Adrenal gland (tissue), 19 donors: ENCODE results near the gene FMR1. TPM values are rescaled to one million over a fixed set of nuclear protein-coding genes. Genes with fewer than 3 reads are reported as not detected.
A peak's percentile ranks its signal among the peaks of the same experiment; 100 is the strongest.

Experiments
- DNase-seq, 7 donors: peaks; one replicate each; pipeline ENCODE4 v3.0.0-alpha.2; 2019 to 2020
- H3K27ac ChIP-seq, 5 donors: fragments of 200-600 bp; sonication (generic) in 4 of 5; 1 replicate in 3 of 5; 2 replicates in 2 of 5; pipeline versions ENCODE4 v1.5.1 to v1.8.0; 2016 to 2020; ENCODE audit warnings: mild to moderate bottlenecking in 1 of 5
- H3K27me3 ChIP-seq: fragments of 200-600 bp; 2 replicates; pipeline ENCODE4 v1.8.0; 2021
- H3K36me3 ChIP-seq, 2 donors: fragments of 200-600 bp; replicated peaks in 1 of 2; 1 replicate in 1 of 2; 2 replicates in 1 of 2; pipeline versions ENCODE4 v1.5.1 to v1.8.0; 2018 to 2022
- H3K4me1 ChIP-seq, 2 donors: fragments of 200-600 bp; replicated peaks in 1 of 2; 1 replicate in 1 of 2; 2 replicates in 1 of 2; pipeline versions ENCODE4 v1.5.1 to v1.8.0; 2018 to 2021
- H3K4me3 ChIP-seq, 4 donors: fragments of 200-600 bp; sonication (generic) in 3 of 4; one replicate each; pipeline ENCODE4 v1.5.1; 2016 to 2018
- H3K9me3 ChIP-seq, 3 donors: fragments of 200-600 bp; sonication (generic) in 1 of 3; replicated peaks in 1 of 3; 1 replicate in 2 of 3; 2 replicates in 1 of 3; pipeline versions ENCODE4 v1.5.1 to v1.8.0; 2016 to 2021
- CTCF ChIP-seq, 6 experiments: fragments of 450-650 bp in 4 of 6; fragments of 200-600 bp in 2 of 6; sonication (generic) in 1 of 6; IDR thresholded peaks; 1 replicate in 5 of 6; 2 replicates in 1 of 6; pipeline versions ENCODE4 v1.5.1 to v1.8.0; 2016 to 2021; ENCODE audit warnings: antibody characterized with exemption in 6 of 6, mild to moderate bottlenecking in 2 of 6, moderate library complexity in 1 of 6
- POLR2A ChIP-seq, 2 donors: fragments of 450-650 bp; IDR thresholded peaks; one replicate each; pipeline ENCODE4 v1.6.1; 2017; ENCODE audit warnings: antibody characterized with exemption in 2 of 2, mild to moderate bottlenecking in 2 of 2, moderate library complexity in 1 of 2
- WGBS, 4 donors: extraction: QIAGEN DNeasy Blood & Tissue Kit in 2 of 4; methylation state at CpG; one replicate each; pipeline versions ENCODE4 v1.1.5 to v1.1.7; 2013 to 2017; 5-methylcytosine and 5-hydroxymethylcytosine counted together
- intact Hi-C, 2 donors: fragments of 100-400 bp; cut with DNase I; formaldehyde crosslinking; loops; one replicate each; pipeline versions ENCODE4 v1.14.1 to v1.15.0; 2022 to 2023
- long read RNA-seq, 10 donors: library from polyadenylated mRNA in 3 of 10; unstranded in 2 of 10; stranded (forward) in 1 of 10; transcript quantifications; one replicate each; pipeline ENCODE4 v2.0.0 and lab custom pipeline, GENCODE V29; 2021 to 2026
- polyA plus RNA-seq, 3 donors: library from polyadenylated mRNA; stranded (reverse); fragments of 200-250 nt in 2 of 3; fragments of 350-450 nt in 1 of 3; fragmentation: Illumina TruSeq in 1 of 3; extraction: RNeasy Lipid Tissue Mini Kit (QIAGEN cat#74804) in 1 of 3; gene quantifications; one replicate each; pipeline ENCODE4 v1.2.3, GENCODE V29; 2013 to 2014
- total RNA-seq, 9 donors: library from RNA; depleted of rRNA in 4 of 9; stranded (reverse); fragments of >200 nt in 4 of 9; fragments of 120-200 nt in 1 of 9; fragmentation: NEBNext Ultra II Directional in 1 of 9; extraction: Animal tissue kit (Norgen Biotek cat#: 25700) in 1 of 9; gene quantifications; one replicate each; pipeline versions ENCODE4 v1.1.0 to v1.2.4, GENCODE V29; 2013 to 2023
- donor health status: healthy with polysubstance abuse.
- donor health status: Bipolar disorder and iron deficiency.
- donor health status: DM: yes; HTN: yes; CAD: no.
- donor health status: DM: no; HTN: no; CAD: no.
- donor health status: DM: no; HTN: no; CAD: no.
- donor health status: DM: yes; HTN: yes; CAD: no.

The FMR1 gene
- total RNA-seq (10 to 100 TPM; 11.3 to 32.7 (median 29.0) TPM), polyA plus RNA-seq (10 to 100 TPM; 16.6 to 33.7 (median 30.2) TPM)
- long read RNA-seq, donor 1: 0 reads
- long read RNA-seq, donor 2, full-length matches to known transcripts: 3 of 3 reads
- long read RNA-seq, donor 2, partial matches to known transcripts: 0 of 3 reads
- long read RNA-seq, donor 2, other reads (novel, unspliced or antisense): 0 of 3 reads
- long read RNA-seq, donor 3, full-length matches to known transcripts: 1 of 1 reads
- long read RNA-seq, donor 3, partial matches to known transcripts: 0 of 1 reads
- long read RNA-seq, donor 3, other reads (novel, unspliced or antisense): 0 of 1 reads
- long read RNA-seq, donor 4, partial matches to known transcripts: 0 of 1 reads
- long read RNA-seq, donor 4, other reads (novel, unspliced or antisense): 1 of 1 reads
- long read RNA-seq, donor 5, full-length matches to known transcripts: 8 of 31 reads
- long read RNA-seq, donor 5, partial matches to known transcripts: 0 of 31 reads
- long read RNA-seq, donor 5, other reads (novel, unspliced or antisense): 23 of 31 reads
- long read RNA-seq, donor 6, partial matches to known transcripts: 3 of 3 reads
- long read RNA-seq, donor 6, other reads (novel, unspliced or antisense): 0 of 3 reads
- long read RNA-seq, donor 7: 0 reads
- long read RNA-seq, donor 8, full-length matches to known transcripts: 1 of 1 reads
- long read RNA-seq, donor 8, partial matches to known transcripts: 0 of 1 reads
- long read RNA-seq, donor 8, other reads (novel, unspliced or antisense): 0 of 1 reads
- long read RNA-seq, donor 9, partial matches to known transcripts: 0 of 1 reads
- long read RNA-seq, donor 9, other reads (novel, unspliced or antisense): 0 of 1 reads
- long read RNA-seq, donor 10, full-length matches to known transcripts: 1 of 1 reads
- long read RNA-seq, donor 10, partial matches to known transcripts: 0 of 1 reads
- long read RNA-seq, donor 10, other reads (novel, unspliced or antisense): 0 of 1 reads

DNA sequence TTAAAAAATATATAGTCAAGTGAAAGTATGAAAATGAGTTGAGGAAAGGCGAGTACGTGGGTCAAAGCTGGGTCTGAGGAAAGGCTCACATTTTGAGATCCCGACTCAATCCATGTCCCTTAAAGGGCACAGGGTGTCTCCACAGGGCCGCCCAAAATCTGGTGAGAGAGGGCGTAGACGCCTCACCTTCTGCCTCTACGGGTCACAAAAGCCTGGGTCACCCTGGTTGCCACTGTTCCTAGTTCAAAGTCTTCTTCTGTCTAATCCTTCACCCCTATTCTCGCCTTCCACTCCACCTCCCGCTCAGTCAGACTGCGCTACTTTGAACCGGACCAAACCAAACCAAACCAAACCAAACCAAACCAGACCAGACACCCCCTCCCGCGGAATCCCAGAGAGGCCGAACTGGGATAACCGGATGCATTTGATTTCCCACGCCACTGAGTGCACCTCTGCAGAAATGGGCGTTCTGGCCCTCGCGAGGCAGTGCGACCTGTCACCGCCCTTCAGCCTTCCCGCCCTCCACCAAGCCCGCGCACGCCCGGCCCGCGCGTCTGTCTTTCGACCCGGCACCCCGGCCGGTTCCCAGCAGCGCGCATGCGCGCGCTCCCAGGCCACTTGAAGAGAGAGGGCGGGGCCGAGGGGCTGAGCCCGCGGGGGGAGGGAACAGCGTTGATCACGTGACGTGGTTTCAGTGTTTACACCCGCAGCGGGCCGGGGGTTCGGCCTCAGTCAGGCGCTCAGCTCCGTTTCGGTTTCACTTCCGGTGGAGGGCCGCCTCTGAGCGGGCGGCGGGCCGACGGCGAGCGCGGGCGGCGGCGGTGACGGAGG lies at the start of gene FMR1:
Gene FMR1, plus strand, starts transcription at position 728 of the 831 bp plus-strand sequence. CDS start 261 bp downstream, outside the sequence.
- H3K4me1 ChIP-seq: peaks cover 0 to 24% of the 10 kb centered on the region in 2 donors
- DNase-seq: peak; percentile 93 to 98 (median 94)
- peak within 1 kb of the TSS; percentile 24 to 73 (median 56) for H3K4me3 ChIP-seq
- peak within 1 kb of the TSS; percentile 72 to 93 (median 85) for H3K27ac ChIP-seq
- peak in 1 of 2 donors; percentile 52 for TF ChIP-seq POLR2A (IDR thresholded peaks at IDR 0.05)
- TF ChIP-seq CTCF (IDR thresholded peaks at IDR 0.05): no peak
- H3K36me3 ChIP-seq: no peaks in the 10 kb centered on the region
- no peaks in the 10 kb centered on the region for H3K9me3 ChIP-seq
- intact Hi-C loops: no loop called here
- H3K27me3 ChIP-seq: no peaks in the 10 kb centered on the region
- 5 to 66% (median 22%) methylated on average over 21 to 66 of the region's 66 CpGs for WGBS, 4 donors

- no peaks in the 10 kb centered on the region for H3K4me1 ChIP-seq
- TF ChIP-seq POLR2A (IDR thresholded peaks at IDR 0.05): no peak
- TF ChIP-seq CTCF (IDR thresholded peaks at IDR 0.05): no peak
- peak in 2 of 7 donors; percentile 14 to 18 for DNase-seq
- peaks cover 0 to 10% (median 0%) of the 10 kb centered on the region in 3 donors for H3K9me3 ChIP-seq
- intact Hi-C loops: no loop called here
- no peak overlapping the region for H3K27ac ChIP-seq
- no peaks in the 10 kb centered on the region for H3K36me3 ChIP-seq
- no peaks in the 10 kb centered on the region for H3K27me3 ChIP-seq
- WGBS, 4 donors: 62 to 83% (median 68%) methylated on average over 7 of the region's 7 CpGs
- no peak overlapping the region for H3K4me3 ChIP-seq
These were observed 35.7 kb upstream of the FMR1 start for GRCh38 chrX:147875866-147876596.

DNA sequence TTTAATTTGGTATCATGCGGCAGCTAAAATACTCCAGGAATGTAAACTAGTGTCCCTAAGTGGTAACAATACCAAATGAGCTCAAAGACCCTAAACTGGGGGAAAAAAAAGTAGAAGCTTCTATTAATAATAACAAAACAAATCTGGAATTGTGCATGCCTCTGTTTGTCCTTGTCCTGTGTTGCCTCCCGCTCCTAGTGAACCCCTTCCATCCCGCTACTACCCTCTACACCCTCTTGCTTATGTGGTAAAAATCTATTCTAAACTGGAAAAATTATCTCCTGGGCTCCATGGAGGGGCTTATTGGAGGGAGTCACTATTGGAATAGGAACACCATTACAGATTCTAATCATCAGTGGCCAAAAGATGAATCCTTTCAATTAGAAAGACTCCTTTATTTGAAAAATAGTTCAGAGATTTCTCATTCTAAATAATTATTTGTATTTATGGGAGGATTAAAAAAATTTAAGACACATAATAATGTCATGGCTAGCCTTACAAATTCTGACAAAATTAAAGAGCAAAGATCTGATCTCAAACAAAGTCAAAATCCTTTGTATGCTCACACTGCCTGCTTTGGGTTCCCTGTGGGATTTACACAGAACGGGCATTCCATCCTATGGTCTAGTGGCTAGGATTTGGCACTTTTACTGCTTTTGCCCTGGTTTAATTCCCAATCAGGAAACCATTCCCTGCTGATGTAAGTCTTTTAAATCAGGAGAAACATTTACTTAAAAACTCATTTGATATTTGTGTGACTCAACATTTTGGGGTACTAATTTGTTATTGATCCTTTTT lies 34.7 kb upstream of the FMR1 start:
- Histone ChIP-seq H3K36me3 (no peaks in the 10 kb centered on the region), H3K4me3 (no peak overlapping the region), H3K9me3 (peaks cover 0 to 7% (median 0%) of the 10 kb centered on the region in 3 donors), H3K27me3 (no peaks in the 10 kb centered on the region), H3K4me1 (no peaks in the 10 kb centered on the region), H3K27ac (no peak overlapping the region)
- 76 to 83% (median 79%) methylated on average over 4 of the region's 4 CpGs for WGBS, 4 donors
- TF ChIP-seq CTCF (IDR thresholded peaks at IDR 0.05) (no peak), POLR2A (IDR thresholded peaks at IDR 0.05) (no peak)
- DNase-seq: no peak
- intact Hi-C loops: no loop called here
